ENCODE results near the gene CRYL1. TPM values are rescaled to one million over a fixed set of nuclear protein-coding genes. Genes with fewer than 3 reads are reported as not detected.

CRYL1 gene
- total and polyA plus RNA-seq, 2 of the 4 experiments (the other 2 are of a cell fraction) = 11.7 to 16.4 TPM

GRCh38 chr13:20410726-20411125, 114.9 kb downstream of the CRYL1 start:
- no CpG with 5 or more reads among the region's 4 CpGs for WGBS, 2 experiments (ENCODE audit: extremely low coverage in 2 of 2, insufficient read length in 1 of 2)
- Histone ChIP-seq H3K4me1 (ENCODE audit: control insufficient read depth, insufficient read depth, low read length) (peaks cover 7% of the 10 kb centered on the region), H2BK20ac (ENCODE audit: low read depth, low read length) (no peak overlapping the region), H3K14ac (replicated peaks; ENCODE audit: low read depth, low read length) (no peak overlapping the region), H4K91ac (ENCODE audit: insufficient read depth, low read depth, low read length) (no peak overlapping the region), H3K18ac (ENCODE audit: low read depth, low read length) (no peak overlapping the region), H3K9ac (ENCODE audit: low read depth, low read length) (no peak overlapping the region), H3K4me3 (ENCODE audit: insufficient read depth, low read depth, low read length) (no peak overlapping the region), H3K56ac (ENCODE audit: extremely low read depth, insufficient read depth, low read length) (no peak overlapping the region), H3K36me3 (ENCODE audit: control insufficient read depth, insufficient read depth, low read length) (no peaks in the 10 kb centered on the region), H2BK15ac (ENCODE audit: low read depth, low read length) (no peak overlapping the region), H2AFZ (replicated peaks; ENCODE audit: low read length, poor library complexity) (no peak overlapping the region), H3K9me3 (ENCODE audit: control insufficient read depth, insufficient read depth, low read length) (no peaks in the 10 kb centered on the region), H3K27ac (ENCODE audit: insufficient read depth, low read length) (no peak overlapping the region), H4K5ac (ENCODE audit: low read depth, low read length) (no peak overlapping the region), H3K23ac (ENCODE audit: low read depth, low read length) (no peak overlapping the region), H3K27me3 (ENCODE audit: control insufficient read depth, insufficient read depth, low read length) (peaks cover 7% of the 10 kb centered on the region; the same call in 1 of the 2 replicates), H3K9me1 (ENCODE audit: insufficient read depth, low read length) (peaks cover 6% of the 10 kb centered on the region; the same call in 1 of the 2 replicates), H3K4ac (ENCODE audit: low read depth, low read length) (no peak overlapping the region), H2AK5ac (ENCODE audit: low read depth, low read length) (no peak overlapping the region), H3K4me2 (ENCODE audit: low read depth, low read length) (no peak overlapping the region), H2BK5ac (ENCODE audit: low read depth, low read length, poor library complexity, severe bottlenecking) (no peak overlapping the region), H4K20me1 (ENCODE audit: insufficient read depth, low read length) (no peaks in the 10 kb centered on the region), H4K8ac (ENCODE audit: low read depth in 2 of 2, low read length in 2 of 2) (no peak overlapping the region), H2BK120ac (ENCODE audit: low read depth, low read length) (no peak overlapping the region), H2AK9ac (replicated peaks; ENCODE audit: low read depth, low read length, poor library complexity) (no peak overlapping the region), H3K79me1 (ENCODE audit: low read depth in 1 of 2, low read length in 2 of 2) (no peaks in the 10 kb centered on the region)
- CTCF ChIA-PET = no interaction called here
- intact Hi-C loops (cut with micrococcal nuclease) = no loop called here
- dilution Hi-C loops (cut with HindIII; ENCODE audit: low sequenced_read_pairs, unreplicated experiment) = no loop called here
- DNase-seq (no peak), ATAC-seq (ENCODE audit: low read depth) (no peak)
- no peak for TF ChIP-seq RAD21 (IDR thresholded peaks at IDR 0.05; ENCODE audit: low read length)
- TF ChIP-seq RFX5 (IDR thresholded peaks at IDR 0.05; ENCODE audit: low read depth, low read length) = no peak
- TF ChIP-seq ELK1 (IDR thresholded peaks at IDR 0.05; ENCODE audit: borderline replicate concordance, low read depth, low read length) = no peak
- TF ChIP-seq SMC3 (IDR thresholded peaks at IDR 0.05; ENCODE audit: low read depth, low read length) = no peak
- TF ChIP-seq USF2 (IDR thresholded peaks at IDR 0.05; ENCODE audit: low read depth, low read length) = no peak
- no peak for TF ChIP-seq RCOR1 (IDR thresholded peaks at IDR 0.05; ENCODE audit: insufficient replicate concordance, low read length)
- POLR2A ChIA-PET (ENCODE audit: unreplicated experiment) = no interaction called here
- BruUV-seq (replicated peaks) = no TSS peak
- in situ Hi-C loops (cut with MboI; ENCODE audit: low sequenced_read_pairs) = no loop called here
